ENCODE measurements around the gene SLC35F1.
"Not testable (repeated sequence)": the region's sequence is repeated elsewhere in the genome, so short reads cannot be mapped to it uniquely, and the experiment has no call there.

The SLC35F1 gene

DNA sequence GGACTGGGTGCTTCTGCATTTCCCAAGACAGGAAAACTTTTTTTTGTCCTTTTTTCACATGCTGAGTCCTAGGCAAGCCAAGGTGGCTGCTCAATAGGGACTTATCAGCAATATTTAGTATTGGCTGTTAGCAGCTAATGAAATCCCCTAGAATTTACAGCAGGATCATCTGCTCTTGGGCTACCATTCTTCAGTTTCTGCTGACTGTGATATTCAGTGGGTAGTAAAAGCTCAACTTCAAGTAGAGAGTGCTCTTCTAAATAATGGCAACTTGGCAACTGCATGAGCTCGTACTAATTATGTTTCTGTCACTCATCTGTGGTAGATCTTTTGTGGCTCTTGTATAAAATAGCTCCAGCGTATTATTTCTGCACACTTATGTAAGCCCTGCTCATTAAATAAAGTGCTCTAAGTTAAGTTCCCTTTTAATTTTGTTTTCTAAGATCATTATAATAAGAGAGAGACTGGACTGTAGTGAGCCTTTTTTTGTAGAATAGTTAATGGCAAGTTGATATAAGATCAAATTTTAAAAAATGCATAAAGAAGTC is 110.3 kb downstream of the SLC35F1 start:
- no peak overlapping the region for H3K9ac ChIP-seq (ENCODE audit: low read length)
- no peak for TF ChIP-seq EZH2 (IDR thresholded peaks at IDR 0.05; ENCODE audit: borderline replicate concordance, low read length)
- TF ChIP-seq, protein P1, sequence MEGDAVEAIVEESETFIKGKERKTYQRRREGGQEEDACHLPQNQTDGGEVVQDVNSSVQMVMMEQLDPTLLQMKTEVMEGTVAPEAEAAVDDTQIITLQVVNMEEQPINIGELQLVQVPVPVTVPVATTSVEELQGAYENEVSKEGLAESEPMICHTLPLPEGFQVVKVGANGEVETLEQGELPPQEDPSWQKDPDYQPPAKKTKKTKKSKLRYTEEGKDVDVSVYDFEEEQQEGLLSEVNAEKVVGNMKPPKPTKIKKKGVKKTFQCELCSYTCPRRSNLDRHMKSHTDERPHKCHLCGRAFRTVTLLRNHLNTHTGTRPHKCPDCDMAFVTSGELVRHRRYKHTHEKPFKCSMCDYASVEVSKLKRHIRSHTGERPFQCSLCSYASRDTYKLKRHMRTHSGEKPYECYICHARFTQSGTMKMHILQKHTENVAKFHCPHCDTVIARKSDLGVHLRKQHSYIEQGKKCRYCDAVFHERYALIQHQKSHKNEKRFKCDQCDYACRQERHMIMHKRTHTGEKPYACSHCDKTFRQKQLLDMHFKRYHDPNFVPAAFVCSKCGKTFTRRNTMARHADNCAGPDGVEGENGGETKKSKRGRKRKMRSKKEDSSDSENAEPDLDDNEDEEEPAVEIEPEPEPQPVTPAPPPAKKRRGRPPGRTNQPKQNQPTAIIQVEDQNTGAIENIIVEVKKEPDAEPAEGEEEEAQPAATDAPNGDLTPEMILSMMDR (IDR thresholded peaks at IDR 0.05; ENCODE audit: low read length) = no peak
- no peak overlapping the region for H2AFZ ChIP-seq (ENCODE audit: low read length)
- no peaks in the 10 kb centered on the region for H4K20me1 ChIP-seq (ENCODE audit: insufficient read depth, low read length)
- H3F3A ChIP-seq (ENCODE audit: insufficient read depth, low read length) = no peaks in the 10 kb centered on the region
- H3K4me1 ChIP-seq (ENCODE audit: insufficient read depth, low read length, severe bottlenecking) = no peaks in the 10 kb centered on the region
- H3K9me3 ChIP-seq (ENCODE audit: low read length) = no peaks in the 10 kb centered on the region
- no peaks in the 10 kb centered on the region for H3K36me3 ChIP-seq (ENCODE audit: insufficient read depth, low read length)
- H3K27me3 ChIP-seq (ENCODE audit: insufficient read depth, low read length) = no peaks in the 10 kb centered on the region
- no peaks in the 10 kb centered on the region for H3K79me2 ChIP-seq (ENCODE audit: insufficient read depth, low read length)
- no peaks in the 10 kb centered on the region for H3K9me2 ChIP-seq (ENCODE audit: low read depth, low read length)
- H3K27ac ChIP-seq (ENCODE audit: low read depth, low read length, poor library complexity, severe bottlenecking) = no peak overlapping the region
- no peak overlapping the region for H3K4me2 ChIP-seq (ENCODE audit: low read length)
- no peak overlapping the region for H3K4me3 ChIP-seq (ENCODE audit: low read depth, low read length, poor library complexity, severe bottlenecking)

DNA sequence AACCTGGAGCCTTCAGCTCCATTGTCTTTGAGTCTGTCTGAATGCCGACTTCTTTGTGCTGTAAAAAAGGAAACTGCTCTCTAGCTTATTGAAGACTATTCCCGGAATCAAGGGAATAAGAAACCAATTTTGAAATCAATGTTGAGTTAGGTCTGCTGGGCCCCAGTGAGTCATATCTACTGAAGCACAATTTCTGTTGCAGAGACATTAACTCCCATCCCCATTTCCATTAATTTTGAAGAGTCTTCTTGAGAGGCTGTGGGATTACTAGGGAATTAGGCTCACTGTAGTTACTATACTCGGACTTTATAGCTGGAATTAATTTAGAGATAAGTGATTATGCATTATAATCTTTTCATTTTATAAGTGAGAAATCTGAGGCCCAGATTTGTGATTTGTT is 116.7 kb downstream of the SLC35F1 start:
- no peaks in the 10 kb centered on the region for H3K36me3 ChIP-seq (ENCODE audit: insufficient read depth, low read length)
- H3K9me3 ChIP-seq (ENCODE audit: low read length) = no peaks in the 10 kb centered on the region
- TF ChIP-seq, protein P1 (IDR thresholded peaks at IDR 0.05; ENCODE audit: low read length) = no peak
- no peak for TF ChIP-seq EZH2 (IDR thresholded peaks at IDR 0.05; ENCODE audit: borderline replicate concordance, low read length)
- H3K9me2 ChIP-seq (ENCODE audit: low read depth, low read length) = no peaks in the 10 kb centered on the region
- no peaks in the 10 kb centered on the region for H3F3A ChIP-seq (ENCODE audit: insufficient read depth, low read length)
- no peak overlapping the region for H2AFZ ChIP-seq (ENCODE audit: low read length)
- no peak overlapping the region for H3K4me2 ChIP-seq (ENCODE audit: low read length)
- no peaks in the 10 kb centered on the region for H3K79me2 ChIP-seq (ENCODE audit: insufficient read depth, low read length)
- H3K27ac ChIP-seq (ENCODE audit: low read depth, low read length, poor library complexity, severe bottlenecking) = no peak overlapping the region
- H3K9ac ChIP-seq (ENCODE audit: low read length) = no peak overlapping the region
- H3K27me3 ChIP-seq (ENCODE audit: insufficient read depth, low read length) = no peaks in the 10 kb centered on the region
- no peaks in the 10 kb centered on the region for H3K4me1 ChIP-seq (ENCODE audit: insufficient read depth, low read length, severe bottlenecking)
- no peak overlapping the region for H3K4me3 ChIP-seq (ENCODE audit: low read depth, low read length, poor library complexity, severe bottlenecking)
- no peaks in the 10 kb centered on the region for H4K20me1 ChIP-seq (ENCODE audit: insufficient read depth, low read length)

DNA sequence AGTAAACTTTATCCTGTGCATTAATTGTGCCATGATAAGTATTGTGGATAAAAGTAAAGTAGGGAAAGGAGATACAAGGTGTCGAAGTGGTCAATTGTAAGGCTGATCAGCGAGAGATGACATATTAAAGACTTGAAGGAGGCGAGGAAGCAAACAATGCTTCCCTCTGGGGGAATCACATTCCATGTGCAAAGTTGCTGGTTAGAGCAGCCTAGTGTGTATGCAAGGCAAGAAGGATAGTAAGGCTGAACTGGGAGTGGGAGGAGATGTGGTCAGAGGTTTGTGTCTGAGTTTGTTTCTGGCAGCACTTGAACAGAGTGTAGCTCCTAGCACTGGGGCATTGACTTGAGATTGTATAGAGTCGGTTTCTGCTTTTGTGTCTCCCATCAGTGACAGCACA is 122.9 kb downstream of the SLC35F1 start:
- H3K4me1 ChIP-seq (ENCODE audit: insufficient read depth, low read length, severe bottlenecking) = no peaks in the 10 kb centered on the region
- H3K4me2 ChIP-seq (ENCODE audit: low read length) = no peak overlapping the region
- no peaks in the 10 kb centered on the region for H3K27me3 ChIP-seq (ENCODE audit: insufficient read depth, low read length)
- TF ChIP-seq EZH2 (IDR thresholded peaks at IDR 0.05; ENCODE audit: borderline replicate concordance, low read length) = no peak
- TF ChIP-seq, protein P1 (IDR thresholded peaks at IDR 0.05; ENCODE audit: low read length) = no peak
- no peak overlapping the region for H2AFZ ChIP-seq (ENCODE audit: low read length)
- no peaks in the 10 kb centered on the region for H3K36me3 ChIP-seq (ENCODE audit: insufficient read depth, low read length)
- no peak overlapping the region for H3K9ac ChIP-seq (ENCODE audit: low read length)
- no peaks in the 10 kb centered on the region for H3F3A ChIP-seq (ENCODE audit: insufficient read depth, low read length)
- H3K9me2 ChIP-seq (ENCODE audit: low read depth, low read length) = no peaks in the 10 kb centered on the region
- H3K79me2 ChIP-seq (ENCODE audit: insufficient read depth, low read length) = no peaks in the 10 kb centered on the region
- H3K27ac ChIP-seq (ENCODE audit: low read depth, low read length, poor library complexity, severe bottlenecking) = no peak overlapping the region
- no peaks in the 10 kb centered on the region for H3K9me3 ChIP-seq (ENCODE audit: low read length)
- no peak overlapping the region for H3K4me3 ChIP-seq (ENCODE audit: low read depth, low read length, poor library complexity, severe bottlenecking)
- H4K20me1 ChIP-seq (ENCODE audit: insufficient read depth, low read length) = no peaks in the 10 kb centered on the region

DNA sequence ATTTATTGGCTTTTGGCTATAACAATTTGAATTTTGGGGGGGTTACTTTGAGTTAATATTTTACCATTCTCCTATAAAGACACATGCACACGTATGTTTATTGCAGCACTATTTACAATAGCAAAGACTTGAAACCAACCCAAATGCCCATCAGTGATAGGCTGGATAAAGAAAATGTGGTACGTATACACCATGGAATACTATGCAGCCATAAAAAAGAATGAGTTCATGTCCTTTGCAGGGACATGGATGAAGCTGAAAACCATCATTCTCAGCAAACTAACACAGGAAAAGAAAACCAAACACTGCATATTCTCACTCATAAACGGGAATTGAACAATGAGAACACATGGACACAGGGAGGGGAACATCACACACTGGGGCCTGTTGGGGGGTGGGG is 130.4 kb downstream of the SLC35F1 start:
- not testable (repeated sequence) for H3K9ac ChIP-seq (ENCODE audit: low read length); H3K27me3 ChIP-seq (ENCODE audit: insufficient read depth, low read length); H3K9me3 ChIP-seq (ENCODE audit: low read length); H3F3A ChIP-seq (ENCODE audit: insufficient read depth, low read length); H3K79me2 ChIP-seq (ENCODE audit: insufficient read depth, low read length); H3K9me2 ChIP-seq (ENCODE audit: low read depth, low read length); H3K27ac ChIP-seq (ENCODE audit: low read depth, low read length, poor library complexity, severe bottlenecking); H3K4me3 ChIP-seq (ENCODE audit: low read depth, low read length, poor library complexity, severe bottlenecking); H3K4me1 ChIP-seq (ENCODE audit: insufficient read depth, low read length, severe bottlenecking); H4K20me1 ChIP-seq (ENCODE audit: insufficient read depth, low read length); H3K36me3 ChIP-seq (ENCODE audit: insufficient read depth, low read length); H3K4me2 ChIP-seq (ENCODE audit: low read length); H2AFZ ChIP-seq (ENCODE audit: low read length)
